NCI-H1930 (cell line): ENCODE results near the gene CD109.

ENCODE experiments used
- DNase-seq, 2 experiments: peaks; one replicate each; lab custom pipeline; 2025; lab: John Stamatoyannopoulos, UW

CD109 gene

GRCh38 chr6:73727114-73727513 lies 31.1 kb downstream of the CD109 start:
- DNase-seq: no peak

DNA sequence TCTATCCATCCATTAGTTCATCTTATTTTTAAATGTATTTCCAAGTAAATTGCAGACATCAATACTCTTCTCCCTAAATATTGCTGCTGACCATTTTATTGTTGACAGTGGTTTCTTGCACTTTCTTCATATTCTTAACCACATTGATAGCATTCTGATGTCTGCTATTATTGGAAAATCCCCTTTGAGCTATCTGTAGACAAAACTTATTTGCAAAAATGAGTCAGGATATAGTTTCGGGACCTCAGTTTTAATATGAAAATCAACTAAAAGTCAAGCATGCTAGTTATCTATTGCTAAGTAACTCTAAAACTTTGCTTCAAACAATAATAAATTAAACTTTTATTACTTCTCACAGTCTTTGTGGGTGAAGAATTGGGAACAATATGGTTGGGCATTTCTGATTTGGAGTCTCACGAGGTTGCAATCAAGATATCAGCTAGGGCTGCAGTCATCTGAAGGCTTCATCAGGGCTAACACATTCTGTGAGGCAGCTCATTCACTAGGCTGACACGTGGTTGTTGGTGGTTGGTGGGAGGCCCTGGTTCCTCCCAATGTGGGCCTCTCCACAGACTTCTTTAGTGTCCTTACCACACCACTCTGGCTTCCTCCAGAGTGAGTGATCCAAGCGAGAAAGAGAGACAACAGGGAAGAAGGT lies 32.7 kb downstream of the CD109 start:
- no peak for DNase-seq

GRCh38 chr6:73731285-73731684 lies 35.3 kb downstream of the CD109 start:
- DNase-seq: no peak

DNA sequence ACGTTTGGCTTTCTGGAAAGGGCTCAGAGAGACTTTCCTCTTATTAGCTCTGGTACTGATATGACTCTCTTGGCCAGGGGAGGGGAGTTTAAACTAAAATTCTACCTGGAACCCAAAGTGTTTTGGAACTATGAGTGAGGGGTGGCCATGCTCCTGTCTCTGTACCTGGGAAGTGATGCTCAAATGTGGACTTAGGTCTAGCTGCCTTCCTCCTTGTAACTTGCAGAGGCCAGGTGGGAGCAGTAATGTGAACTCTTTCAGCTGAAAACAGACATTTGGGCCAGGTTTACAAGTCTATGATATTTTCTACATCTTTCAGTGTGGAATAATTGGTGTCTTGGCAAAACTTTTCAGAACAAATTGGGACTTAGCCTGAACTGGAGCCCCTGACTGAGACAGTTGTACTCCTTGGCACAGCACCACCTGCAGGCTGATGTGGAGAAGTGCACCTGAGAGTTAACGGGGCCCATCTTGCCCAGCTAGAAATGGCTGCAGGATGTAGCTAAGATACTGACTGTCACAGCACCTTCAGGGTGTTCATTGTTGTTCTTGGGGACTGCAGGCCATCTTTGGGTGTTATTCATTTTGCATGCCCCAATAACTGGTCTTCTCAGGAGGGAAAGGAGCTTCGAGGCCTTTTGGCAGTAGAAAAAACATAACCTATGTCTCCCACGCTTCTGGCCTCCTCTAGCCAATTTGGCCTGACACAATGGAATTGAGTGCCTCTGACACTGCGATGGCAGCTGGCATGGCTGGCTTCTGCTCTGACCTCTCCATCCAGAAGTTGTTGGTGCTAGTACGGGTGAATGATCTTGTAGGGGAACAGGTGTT lies 37.1 kb downstream of the CD109 start:
- peak; percentile 2 to 43 for DNase-seq

DNA sequence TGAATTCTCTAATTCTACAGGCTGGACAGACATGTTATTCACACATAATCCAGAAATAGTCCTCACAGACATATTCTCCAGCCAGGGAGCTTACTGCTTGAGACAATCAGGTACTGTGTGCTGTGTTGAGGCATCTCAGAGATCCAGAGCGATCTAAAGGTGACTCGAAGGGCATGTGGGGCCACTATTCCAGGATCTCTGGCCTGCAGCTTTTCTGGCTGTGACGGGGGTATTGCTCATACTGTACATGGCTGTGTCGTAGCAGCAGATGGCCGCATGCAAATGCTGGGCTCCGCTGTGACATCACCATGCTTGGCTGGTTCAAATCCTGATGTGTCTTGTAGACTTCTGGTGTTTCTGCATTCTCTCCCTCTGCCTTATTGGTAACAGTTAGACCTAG lies 37.8 kb downstream of the CD109 start:
- no peak for DNase-seq

- no peak for DNase-seq
These were observed 38.9 kb downstream of the CD109 start for GRCh38 chr6:73734832-73735453.

DNA sequence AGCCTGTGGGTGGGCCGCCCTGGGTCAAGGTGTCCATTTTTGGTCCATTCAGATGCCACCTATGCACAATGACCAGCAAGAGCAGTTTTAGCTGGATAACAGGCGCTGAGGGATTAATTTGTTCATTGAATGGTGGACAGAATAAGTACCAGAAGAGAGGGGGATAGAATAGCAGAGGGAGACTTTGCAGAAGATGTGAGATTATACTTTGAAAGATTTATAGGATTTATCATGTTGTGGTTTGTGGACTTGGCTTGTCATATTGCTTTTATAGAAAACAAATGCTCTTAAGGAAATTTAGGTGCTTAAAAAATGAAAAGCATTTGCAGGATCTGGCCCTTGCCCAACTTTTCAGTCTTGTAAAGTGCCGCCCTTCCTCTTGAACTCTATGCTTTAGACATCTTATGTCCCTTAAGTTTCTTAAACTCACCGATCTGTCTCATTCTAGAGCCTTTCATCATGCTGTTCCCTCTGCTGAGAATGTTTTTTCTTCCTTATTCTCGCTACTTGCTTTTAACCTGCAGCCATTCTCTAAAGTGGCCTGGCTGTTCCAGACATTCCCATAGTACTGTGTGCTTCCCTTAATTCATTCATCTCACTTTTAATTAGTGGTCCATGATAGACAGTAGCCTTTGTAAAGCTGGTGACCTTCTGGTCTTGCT lies 42.5 kb downstream of the CD109 start:
- no peak for DNase-seq

DNA sequence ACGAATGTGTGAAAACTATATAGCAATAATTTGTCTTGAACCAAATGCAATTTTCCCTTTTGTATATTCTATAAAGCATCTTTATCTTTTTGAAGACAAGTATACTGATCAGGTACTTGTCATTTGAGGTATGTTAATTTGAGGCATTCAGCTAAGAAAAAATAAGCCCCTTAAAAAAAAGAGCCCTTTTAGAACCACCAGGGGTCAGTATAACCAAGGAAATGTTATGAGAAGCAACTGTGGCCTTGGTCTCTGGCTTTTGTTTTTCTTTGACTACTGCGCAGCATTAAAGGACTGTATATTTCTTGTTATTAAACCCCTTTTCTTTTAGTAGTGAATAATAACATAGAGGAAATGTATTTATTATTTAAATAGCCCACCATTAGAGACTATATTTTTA lies 43.1 kb downstream of the CD109 start:
- DNase-seq: peak; percentile 5 to 49

GRCh38 chr6:73742433-73742832 lies 46.4 kb downstream of the CD109 start:
- DNase-seq: no peak

GRCh38 chr6:73743081-73743480 lies 47.1 kb downstream of the CD109 start:
- no peak for DNase-seq

DNA sequence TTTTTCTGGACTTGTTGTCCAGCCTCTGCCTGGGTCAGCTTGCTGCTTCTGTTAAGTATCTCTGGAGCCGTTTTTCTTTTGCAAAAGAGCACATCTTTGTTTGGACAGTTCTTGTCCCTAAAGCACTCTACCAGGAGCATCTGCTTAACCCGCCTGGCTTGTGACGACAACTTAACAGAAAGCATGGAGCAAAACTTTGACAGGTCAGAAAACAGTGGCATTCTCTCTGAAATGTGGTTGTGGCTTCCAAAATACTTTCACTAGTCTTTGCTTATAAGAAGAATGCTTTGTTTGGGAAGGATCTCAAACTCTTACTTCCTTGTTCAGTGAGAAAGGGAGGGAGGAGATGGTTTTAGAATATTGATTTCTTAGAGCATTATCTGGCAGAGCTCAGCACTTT lies 47.6 kb downstream of the CD109 start:
- no peak for DNase-seq

- DNase-seq: no peak
These were observed 50.8 kb downstream of the CD109 start for GRCh38 chr6:73746787-73747186.

GRCh38 chr6:73747289-73747688 lies 51.3 kb downstream of the CD109 start:
- DNase-seq: no peak

GRCh38 chr6:73752943-73753342 lies 56.9 kb downstream of the CD109 start:
- no peak for DNase-seq

GRCh38 chr6:73766040-73766439 lies 70.0 kb downstream of the CD109 start:
- no peak for DNase-seq

- peak; percentile 23 to 40 for DNase-seq
These were observed 72.6 kb downstream of the CD109 start for GRCh38 chr6:73768558-73768957.

DNA sequence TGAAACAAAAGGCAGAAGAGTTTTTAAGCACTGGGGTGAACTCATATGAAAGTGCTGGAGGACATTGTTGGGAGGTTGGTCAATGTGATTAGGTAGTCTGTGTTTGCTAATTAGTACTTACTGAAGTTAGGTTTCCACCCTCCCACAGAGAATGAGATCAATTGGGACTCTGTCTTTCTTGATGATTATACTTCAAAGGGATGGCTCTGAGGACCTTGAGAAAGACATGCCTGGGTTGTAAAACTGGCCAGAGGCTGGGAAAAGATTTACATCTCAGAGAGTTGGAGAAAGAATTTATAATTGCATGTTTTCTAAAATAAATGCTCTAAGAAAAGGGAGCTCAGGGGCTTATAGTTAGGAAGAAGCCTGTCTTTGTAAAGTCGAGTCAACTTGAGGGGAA lies 74.0 kb downstream of the CD109 start:
- DNase-seq: no peak

GRCh38 chr6:73774311-73774774 lies 78.3 kb downstream of the CD109 start:
- no peak for DNase-seq

GRCh38 chr6:73779943-73780342 lies 83.9 kb downstream of the CD109 start:
- no peak for DNase-seq

DNA sequence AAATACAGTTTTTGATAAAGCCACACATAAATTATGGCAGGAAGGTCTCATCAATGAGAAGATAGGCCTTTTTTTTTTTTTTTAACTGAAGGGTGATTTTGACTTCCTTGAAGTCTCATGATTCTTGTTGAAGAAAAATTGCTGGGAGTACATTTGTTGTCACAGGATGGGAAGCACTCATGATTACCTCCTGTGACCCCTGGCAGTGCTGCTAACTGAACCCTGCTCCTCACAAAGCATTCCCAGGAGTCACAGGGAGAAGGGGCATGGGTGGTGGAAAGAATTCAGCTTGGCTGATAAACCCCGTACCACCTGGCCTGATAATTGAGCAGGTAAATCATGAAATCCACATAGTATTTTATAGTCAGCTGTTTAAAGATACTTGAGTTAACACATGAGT lies 86.9 kb downstream of the CD109 start:
- DNase-seq: no peak

- no peak for DNase-seq
These were observed 88.9 kb downstream of the CD109 start for GRCh38 chr6:73784726-73785505.

GRCh38 chr6:73790574-73790973 lies 94.6 kb downstream of the CD109 start:
- no peak for DNase-seq
